ENCODE results near the gene HSD3B7.

HSD3B7 gene

DNA sequence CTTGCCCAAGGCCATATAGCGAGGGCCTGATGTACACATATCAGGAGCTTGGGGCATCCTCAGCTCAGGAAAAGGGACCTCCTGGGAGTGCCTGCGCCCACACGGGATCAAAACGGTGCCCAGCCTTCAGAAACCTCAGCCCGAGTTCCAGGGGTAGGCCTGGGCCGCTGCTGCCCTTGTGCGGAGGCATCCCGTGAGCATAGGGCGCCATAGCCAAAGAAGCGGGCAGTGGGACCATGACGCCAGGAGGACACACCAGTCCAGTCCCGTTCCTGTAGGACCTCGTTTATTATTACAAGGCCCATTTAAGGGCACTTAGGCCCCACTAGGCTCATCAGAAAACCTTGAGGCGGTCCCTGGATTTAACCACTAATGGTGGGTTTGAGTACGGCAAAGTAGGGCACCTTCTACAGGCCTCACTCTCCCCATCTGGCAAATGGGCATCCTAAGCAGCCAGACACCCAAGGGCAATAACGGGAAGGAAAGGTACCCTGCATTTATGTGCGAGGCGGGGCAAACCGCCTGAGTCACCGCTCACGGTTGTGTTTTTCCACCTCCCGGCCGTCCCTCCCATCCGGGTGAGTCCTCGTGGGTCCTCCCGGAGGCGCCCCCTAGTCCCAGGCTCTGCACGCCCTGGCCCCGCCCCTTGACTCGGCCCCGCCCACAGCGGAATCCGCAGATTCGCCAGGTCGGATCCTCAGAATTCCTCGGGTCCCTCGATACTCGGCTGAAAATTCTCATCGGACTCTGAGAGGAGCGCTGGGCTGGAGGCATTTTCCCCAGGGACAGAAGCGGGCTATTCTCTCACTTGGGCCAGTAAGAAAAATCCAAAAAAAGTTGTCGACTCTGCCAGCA is 28.2 kb upstream of the HSD3B7 start:
- ATAC-seq (peak; percentile 83), DNase-seq (peak; percentile 95)

DNA sequence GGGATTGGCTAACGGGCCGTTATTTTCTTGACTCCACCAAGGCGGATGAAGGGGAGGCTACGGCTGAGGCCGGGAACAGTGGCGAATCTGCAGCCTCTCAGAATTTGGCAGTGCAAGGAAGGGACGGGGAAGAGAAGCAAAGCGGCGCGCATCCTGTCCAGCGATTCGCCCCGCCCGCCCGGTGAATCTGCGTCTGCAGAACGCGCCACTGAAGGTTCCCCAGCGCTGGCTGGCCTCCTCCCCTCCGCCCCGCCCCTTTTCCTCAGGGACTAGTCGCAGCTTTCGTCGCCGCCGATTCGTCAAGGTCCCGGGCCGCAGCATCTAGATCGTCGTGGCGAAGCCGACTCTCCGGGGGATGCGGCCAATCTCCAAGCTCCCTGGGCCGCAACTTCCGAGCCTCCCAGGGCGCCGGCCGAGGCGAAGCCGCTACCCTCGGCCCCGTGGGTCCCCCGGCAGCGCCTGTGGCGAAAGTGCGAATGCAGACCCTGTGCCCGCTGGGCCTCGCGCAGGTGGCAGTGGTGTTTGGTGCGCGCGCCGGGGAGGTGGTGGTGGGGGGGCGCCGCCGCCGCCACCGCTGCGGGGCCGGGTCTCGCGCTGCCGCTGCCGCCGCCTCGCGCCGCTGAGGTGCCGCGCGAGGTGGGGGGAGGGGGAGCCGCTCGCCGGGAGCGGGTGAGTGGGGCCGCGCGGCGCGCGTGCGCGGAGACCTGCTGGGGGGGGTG is 27.4 kb upstream of the HSD3B7 start, which contains the start of gene SETD1A:
Gene SETD1A, plus strand, starts transcription at position 299 of the 719 bp plus-strand sequence. CDS start 978 bp downstream, outside the sequence.
- ATAC-seq (peak; percentile 79), DNase-seq (peak; percentile 99)

DNA sequence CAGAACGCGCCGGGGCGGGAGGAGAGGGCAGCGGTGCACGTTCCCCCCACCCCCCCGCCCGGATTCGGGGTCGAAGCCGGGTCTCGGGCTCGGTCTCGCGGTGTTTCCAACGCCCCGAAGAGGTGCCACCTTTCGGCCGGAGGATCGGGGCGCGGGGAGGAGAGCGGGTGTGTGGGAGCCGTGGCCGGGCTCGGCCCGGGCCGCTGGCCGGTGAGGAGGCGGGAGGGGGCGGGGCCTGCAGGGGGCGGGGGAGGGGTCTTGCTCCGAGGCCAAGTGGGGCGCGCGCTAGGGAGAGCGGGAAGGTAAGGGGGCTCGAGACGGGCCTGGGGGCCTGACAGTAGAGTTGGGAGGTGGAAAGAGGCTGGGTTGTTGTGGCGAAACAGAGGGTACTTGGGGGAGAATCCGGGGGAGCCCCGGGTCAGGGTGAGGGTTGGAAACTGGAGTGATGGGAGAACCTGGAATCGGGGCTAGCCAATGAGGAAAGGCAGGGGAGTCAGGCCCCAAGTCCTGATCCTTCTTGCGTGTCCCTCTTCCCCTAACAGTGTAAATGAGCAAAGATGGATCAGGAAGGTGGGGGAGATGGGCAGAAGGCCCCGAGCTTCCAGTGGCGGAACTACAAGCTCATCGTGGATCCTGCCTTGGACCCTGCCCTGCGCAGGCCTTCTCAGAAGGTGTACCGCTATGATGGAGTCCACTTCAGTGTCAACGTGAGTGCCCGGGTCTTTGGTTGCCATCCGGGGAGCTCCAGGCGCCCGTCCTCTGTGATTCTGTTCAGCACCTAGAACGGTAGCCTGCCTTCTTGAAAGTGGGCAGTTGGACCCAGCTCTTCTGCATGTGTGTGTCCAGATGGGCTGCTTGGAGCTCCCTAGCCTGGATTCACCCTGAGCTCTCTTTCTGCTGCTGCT is 26.6 kb upstream of the HSD3B7 start:
- ATAC-seq (peak; percentile 3), DNase-seq (no peak)

DNA sequence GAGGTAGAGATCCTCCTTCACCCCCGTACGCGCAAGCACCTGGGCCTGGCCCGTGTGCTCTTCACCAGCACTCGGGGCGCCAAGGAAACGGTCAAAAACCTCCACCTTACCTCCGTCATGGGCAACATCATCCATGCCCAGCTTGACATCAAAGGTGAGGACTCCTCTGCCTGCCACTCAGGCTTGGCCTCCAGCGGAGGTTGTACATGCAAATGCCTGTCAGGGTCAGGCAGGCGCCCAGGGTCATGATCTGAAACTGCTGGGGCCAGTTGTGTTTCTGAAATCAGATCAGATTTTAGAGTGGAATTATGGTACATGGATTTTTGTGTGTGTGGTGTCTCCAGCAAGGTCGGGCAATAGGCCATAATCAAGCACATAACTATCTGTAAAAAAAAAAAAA is 23.6 kb upstream of the HSD3B7 start:
- no peak for ATAC-seq
- DNase-seq: no peak

DNA sequence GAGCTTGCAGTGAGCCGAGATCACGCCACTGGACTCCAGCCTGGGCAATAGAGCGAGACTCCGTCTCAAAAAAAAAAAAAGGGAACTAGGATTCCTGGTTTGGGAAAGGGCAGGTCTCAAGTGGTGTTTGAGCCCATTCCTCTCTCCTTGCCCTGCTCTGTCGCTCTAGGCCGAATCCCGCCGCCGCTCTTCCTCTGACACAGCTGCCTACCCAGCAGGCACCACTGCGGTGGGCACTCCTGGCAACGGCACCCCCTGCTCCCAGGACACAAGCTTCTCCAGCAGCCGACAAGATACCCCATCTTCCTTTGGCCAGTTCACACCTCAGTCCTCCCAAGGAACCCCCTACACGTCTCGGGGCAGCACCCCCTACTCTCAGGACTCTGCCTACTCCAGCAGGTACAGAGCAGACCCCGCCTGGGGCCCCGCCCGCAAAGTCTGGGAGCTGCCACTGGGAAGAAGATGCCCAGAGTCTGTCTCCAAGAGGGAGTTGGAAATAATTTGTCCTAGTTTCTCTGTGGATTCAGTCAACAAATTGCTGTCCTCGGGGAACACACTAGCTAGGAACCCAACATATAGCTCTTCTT is 21.0 kb upstream of the HSD3B7 start:
- DNase-seq (no peak), ATAC-seq (no peak)

DNA sequence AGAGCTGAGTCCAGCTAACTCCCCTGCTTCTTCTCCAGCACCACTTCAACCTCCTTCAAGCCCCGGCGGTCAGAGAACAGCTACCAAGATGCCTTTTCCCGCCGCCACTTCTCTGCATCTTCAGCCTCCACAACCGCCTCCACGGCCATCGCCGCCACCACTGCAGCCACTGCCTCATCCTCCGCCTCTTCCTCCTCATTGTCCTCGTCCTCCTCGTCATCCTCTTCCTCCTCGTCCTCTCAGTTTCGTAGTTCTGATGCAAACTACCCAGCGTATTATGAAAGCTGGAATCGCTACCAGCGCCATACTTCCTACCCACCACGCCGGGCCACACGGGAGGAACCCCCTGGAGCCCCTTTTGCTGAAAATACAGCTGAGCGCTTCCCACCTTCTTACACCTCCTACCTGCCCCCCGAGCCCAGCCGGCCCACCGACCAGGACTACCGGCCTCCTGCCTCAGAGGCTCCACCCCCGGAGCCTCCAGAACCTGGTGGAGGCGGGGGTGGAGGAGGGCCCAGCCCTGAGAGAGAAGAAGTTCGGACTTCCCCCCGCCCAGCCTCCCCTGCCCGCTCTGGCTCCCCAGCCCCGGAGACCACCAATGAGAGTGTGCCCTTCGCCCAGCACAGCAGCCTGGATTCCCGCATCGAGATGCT is 20.3 kb upstream of the HSD3B7 start:
- no peak for ATAC-seq

DNA sequence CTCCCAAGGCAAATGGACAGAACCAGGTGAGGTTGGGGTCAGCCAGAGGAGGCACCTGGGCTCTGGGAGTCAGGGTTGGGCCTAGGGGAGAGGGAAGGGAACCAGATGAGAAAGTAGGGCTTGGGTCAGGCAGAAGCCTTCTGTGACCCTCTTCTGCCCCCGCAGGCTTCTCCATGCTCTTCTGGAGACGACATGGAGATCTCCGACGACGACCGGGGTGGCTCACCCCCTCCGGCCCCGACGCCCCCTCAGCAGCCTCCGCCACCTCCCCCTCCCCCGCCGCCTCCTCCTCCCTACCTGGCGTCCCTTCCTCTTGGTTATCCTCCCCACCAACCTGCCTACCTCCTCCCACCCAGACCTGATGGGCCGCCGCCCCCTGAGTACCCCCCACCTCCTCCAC is 19.6 kb upstream of the HSD3B7 start:
- DNase-seq (no peak), ATAC-seq (no peak)

More for the DNA sequence above, 20.3 kb upstream of the HSD3B7 start:
- DNase-seq: no peak

DNA sequence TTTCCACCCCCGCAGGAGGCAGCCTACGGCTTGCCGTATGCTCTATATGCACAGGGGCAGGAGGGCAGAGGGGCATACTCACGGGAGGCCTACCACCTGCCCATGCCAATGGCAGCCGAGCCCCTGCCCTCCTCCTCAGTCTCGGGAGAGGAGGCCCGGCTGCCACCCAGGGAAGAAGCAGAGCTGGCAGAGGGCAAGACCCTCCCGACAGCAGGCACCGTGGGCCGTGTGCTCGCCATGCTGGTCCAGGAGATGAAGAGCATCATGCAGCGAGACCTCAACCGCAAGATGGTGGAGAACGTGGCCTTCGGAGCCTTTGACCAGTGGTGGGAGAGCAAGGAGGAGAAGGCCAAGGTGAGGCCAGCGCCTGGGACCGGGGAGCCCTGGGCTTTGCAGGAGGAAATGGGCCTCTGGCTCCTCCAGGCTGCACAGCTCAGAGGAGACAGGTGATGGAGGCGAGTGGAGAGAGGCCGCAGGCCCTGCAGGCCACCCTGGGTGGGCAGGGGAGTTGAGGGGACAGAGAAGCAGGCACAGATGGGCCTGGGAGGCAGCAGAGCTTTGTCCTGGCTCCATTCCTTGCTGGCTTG is 18.9 kb upstream of the HSD3B7 start:
- no peak for DNase-seq
- no peak for ATAC-seq

DNA sequence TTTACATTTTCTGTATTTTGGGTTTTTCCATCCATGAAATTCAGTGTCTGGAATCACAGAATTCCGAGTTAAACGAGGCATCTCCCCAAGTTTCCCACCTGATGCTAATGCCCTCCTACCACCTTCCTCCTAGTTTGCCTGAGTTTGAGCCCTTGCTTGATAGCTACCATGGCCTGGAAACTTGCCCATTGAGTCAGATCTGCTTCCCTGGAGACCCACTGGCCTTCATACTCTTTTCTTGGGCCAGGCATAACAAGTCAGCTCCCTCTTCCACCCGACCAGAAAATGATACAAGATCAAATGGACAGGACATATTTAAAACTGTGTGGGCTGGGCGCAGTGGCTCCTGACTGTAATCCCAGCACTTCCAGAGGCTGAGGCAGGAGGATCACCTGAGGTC is 17.2 kb upstream of the HSD3B7 start:
- ATAC-seq: no peak
- no peak for DNase-seq

DNA sequence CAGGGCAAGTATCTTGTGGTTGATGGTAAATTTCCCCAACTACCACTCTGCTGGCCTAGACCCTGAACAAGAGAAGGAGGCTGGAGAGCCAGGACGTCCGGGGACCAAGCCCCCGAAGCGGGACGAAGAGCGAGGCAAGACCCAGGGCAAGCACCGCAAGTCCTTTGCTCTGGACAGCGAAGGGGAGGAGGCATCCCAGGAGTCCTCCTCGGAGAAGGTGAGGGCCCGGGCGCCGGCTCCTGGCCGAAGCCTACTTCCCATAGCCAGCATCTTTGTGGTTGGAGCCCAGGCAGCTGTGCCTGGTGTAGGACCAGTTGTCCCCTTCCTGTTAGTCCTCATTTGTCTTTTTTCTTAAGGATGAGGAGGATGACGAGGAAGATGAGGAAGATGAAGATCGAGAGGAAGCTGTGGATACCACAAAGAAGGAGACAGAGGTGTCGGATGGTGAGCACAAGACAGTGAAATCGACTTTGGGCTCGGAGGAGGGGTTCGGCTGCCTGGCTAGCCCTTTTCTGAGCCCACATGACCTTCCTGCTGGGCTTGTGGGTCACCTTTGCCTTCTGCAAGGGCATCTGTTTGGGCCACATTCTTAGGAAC is 15.7 kb upstream of the HSD3B7 start:
- ATAC-seq (no peak), DNase-seq (no peak)

DNA sequence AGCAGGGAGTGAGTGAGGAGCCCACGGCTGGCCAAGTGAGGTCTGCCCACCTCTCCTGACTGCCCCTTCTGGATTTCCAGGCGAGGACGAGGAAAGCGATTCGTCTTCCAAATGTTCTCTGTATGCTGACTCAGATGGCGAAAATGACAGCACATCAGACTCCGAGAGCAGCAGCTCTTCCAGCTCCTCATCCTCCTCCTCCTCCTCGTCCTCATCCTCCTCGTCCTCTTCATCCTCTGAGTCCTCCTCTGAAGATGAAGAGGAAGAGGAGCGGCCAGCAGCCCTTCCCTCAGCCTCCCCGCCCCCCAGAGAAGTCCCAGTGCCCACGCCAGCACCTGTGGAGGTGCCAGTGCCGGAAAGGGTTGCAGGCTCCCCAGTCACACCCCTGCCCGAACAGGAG is 13.7 kb upstream of the HSD3B7 start:
- no peak for DNase-seq
- ATAC-seq: no peak

DNA sequence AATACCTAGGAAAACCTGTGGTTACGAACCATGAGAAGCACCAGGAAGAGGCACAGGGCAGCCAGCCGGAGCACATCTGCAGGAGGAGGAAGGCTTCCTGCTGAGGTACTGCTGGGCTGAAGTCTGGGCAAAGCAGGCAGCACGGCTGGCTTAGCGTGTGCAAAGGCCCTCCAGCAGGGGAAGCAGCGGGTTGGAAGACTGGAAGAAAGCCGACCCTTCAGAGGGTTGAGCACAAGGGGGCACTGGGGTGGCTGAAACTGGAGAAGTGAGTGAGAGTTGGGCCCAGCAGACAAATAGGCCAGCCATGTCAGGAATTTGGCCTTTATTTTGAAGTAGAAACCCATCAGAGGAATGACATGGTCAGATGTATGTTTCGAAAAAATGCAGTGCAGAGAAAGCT is 12.1 kb upstream of the HSD3B7 start:
- no peak for ATAC-seq
- no peak for DNase-seq

DNA sequence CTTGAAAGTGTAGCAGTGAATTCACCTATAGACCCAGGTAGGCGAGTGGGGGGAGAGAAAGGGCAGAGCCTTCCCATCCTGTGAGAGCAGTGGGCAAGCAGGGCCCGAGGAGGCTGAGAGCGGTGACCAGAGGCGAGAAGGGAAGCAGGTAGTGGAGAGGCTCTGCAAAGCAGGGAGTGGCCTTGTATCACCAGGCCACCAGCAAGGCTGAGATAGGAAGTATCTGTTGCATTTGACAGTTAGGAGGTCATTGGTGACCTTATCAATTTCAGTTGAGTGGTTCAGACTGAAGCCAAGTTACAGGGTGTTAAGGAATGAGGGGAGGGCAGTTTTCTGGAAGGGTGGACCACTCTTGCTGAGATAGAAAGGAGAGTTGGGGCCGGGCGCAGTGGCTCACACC is 10.7 kb upstream of the HSD3B7 start:
- DNase-seq: no peak
- ATAC-seq: no peak

DNA sequence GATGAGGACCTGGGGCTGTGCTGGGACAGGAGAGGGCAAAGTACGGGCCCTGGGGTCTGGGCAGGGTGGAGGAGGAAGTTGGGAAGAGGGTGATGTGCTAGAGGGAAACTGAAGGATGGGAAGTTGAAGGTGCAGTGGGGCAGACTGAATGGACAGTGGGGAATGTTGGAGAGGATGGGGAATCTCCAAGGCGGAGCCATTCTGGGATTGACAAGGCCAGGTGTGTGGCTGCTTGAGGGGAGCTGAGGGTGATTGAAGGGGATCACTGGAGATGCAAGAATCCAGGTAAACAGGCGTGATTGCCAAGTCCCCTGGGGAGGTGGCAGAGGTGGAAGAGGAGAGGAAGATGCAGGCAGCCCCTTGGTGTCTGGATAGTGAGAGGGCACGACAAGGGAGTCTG is 8.5 kb upstream of the HSD3B7 start:
- no peak for DNase-seq
- no peak for ATAC-seq

DNA sequence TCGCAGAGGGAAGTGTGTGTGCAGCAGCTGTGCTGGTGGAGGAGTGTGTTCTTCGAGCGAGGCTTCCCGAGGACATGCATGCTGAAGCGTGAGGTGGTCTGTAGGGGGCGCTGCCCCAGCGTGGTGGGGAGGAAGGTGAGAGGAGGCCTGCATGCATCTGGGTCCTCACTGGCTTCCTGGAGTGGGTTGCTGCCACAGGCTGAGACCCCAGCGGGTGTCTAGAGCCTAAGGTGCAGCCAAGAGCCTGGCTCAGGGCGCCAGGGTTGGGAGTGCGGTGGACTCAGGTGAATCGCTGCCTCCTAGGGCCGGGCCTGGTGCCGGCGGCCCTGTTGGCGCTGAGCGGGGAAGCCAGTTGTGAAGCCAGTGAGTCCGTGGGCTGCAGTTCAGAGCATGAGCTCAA is 7.5 kb upstream of the HSD3B7 start:
- peak; percentile 40 for DNase-seq
- ATAC-seq: no peak

DNA sequence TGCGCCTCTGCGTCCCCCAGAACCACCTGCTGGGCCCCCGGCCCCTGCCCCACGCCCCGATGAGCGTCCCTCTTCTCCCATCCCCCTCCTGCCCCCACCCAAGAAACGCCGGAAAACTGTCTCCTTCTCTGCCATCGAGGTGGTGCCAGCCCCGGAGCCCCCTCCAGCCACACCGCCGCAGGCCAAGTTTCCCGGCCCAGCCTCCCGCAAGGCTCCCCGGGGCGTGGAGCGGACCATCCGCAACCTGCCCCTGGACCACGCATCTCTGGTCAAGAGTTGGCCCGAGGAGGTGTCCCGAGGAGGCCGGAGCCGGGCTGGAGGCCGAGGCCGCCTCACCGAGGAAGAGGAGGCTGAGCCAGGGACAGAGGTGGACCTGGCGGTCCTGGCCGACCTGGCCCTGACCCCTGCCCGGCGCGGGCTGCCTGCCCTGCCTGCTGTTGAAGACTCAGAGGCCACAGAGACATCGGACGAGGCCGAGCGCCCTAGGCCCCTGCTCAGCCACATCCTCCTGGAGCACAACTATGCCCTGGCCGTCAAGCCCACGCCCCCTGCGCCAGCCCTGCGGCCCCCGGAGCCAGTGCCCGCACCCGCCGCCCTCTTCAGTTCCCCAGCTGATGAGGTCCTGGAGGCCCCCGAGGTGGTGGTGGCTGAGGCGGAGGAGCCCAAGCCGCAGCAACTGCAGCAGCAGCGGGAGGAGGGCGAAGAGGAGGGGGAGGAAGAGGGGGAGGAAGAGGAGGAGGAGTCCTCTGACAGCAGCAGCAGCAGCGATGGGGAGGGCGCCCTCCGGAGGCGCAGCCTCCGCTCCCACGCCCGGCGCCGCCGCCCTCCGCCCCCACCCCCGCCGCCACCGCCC is 5.6 kb upstream of the HSD3B7 start:
- DNase-seq (no peak), ATAC-seq (no peak)

DNA sequence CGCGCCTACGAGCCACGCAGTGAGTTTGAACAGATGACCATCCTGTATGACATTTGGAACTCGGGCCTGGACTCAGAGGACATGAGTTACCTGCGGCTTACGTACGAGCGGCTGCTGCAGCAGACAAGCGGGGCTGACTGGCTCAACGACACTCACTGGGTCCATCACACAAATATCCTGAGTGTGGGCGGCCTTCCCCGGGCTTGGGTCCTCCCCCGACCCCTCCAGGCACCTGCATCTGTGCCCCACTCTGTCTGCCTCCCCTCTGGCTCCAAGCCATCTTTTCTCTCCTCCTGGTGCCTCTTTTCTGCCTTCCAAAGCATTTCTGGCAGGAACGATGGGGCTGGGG is 5.0 kb upstream of the HSD3B7 start:
- DNase-seq: no peak
- ATAC-seq: no peak

DNA sequence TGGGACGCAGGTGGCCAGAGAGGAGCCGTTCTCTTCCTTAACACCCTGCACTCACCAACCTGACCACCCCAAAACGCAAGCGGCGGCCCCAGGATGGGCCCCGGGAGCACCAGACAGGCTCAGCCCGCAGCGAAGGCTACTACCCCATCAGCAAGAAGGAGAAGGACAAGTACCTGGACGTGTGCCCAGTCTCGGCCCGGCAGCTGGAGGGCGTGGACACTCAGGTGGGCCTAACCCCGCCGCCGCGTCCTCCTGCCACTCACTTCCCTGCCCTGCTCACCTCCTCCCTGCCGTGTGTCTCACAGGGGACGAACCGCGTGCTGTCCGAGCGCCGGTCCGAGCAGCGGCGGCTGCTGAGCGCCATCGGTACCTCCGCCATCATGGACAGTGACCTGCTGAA is 4.6 kb upstream of the HSD3B7 start:
- no peak for ATAC-seq
- DNase-seq: no peak

DNA sequence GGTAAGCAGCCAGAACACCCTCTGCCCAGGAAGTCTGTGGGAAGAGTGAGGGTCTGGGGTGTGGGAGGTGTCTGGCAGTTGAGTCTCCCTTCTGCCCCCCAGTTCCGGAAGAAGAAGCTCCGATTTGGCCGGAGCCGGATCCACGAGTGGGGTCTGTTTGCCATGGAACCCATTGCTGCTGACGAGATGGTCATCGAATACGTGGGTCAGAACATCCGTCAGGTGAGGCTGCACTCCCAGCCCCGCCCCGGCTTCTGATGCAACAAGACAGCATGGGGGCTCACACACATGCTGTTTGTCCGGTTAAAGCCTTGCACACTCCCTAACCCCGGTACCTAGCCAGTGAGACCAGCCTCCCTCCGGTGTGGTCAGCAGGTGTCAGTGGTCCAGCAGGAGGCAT is 4.0 kb upstream of the HSD3B7 start:
- ATAC-seq: no peak
- DNase-seq: no peak

Measured in stimulated activated naive CD8-positive, alpha-beta T cell treated with anti-CD3 and anti-CD28 coated beads, Interleukin-15, Interleukin-2, amounts not matched to agents 100 U/mL and 50 U/mL, for 24 hours (primary cell).